Left colon (tissue), 2 donors: Measurements from ENCODE around the gene DDX17. TPM values are rescaled to one million over a fixed set of nuclear protein-coding genes. Genes with fewer than 3 reads are reported as not detected.
A peak's percentile ranks its signal among the peaks of the same experiment; 100 is the strongest.

Experiments used
- ATAC-seq: fragments of 200-7000 bp; cut with Tn5 transposase; one replicate; pipeline ENCODE4 v1.9.1; 2020; ENCODE audit warnings: mild to moderate bottlenecking, moderate library complexity
- DNase-seq, 2 donors: peaks; one replicate each; pipeline ENCODE4 v3.0.0-alpha.2; 2020
- intact Hi-C, 2 donors: fragments of 100-400 bp; cut with DNase I in 1 of 2; cut with micrococcal nuclease in 1 of 2; formaldehyde crosslinking; loops; one replicate each; pipeline versions ENCODE4 v1.11.2 to v1.14.0; 2022; cut with DNase I, micrococcal nuclease
- total RNA-seq, 2 donors: library from RNA; stranded (reverse); fragmentation: NEBNext Ultra II Directional; extraction: Animal tissue kit (Norgen Biotek cat#: 25700); gene quantifications; one replicate each; pipeline ENCODE4 v1.2.1, GENCODE V29; 2021
- donor health status: DM: no; HTN: no; CAD: no.
- donor health status: DM: yes; HTN: yes; CAD: no.

DDX17 gene
- total RNA-seq, 2 donors from 2014 or later = 300 to 349 TPM

GRCh38 chr22:38469306-38469781 is 36.8 kb downstream of the DDX17 start:
- DNase-seq = no peak
- intact Hi-C loops = no loop called here
- no peak for ATAC-seq

GRCh38 chr22:38468443-38469305 is 37.4 kb downstream of the DDX17 start:
- intact Hi-C loops = no loop called here
- DNase-seq = no peak
- peak; percentile 16 for ATAC-seq

- peak; percentile 61 to 80 for DNase-seq
- ATAC-seq = peak; percentile 90
- intact Hi-C loops = no loop called here
These were observed 38.1 kb downstream of the DDX17 start, which contains the start of gene KDELR3 for GRCh38 chr22:38467904-38468442. Gene KDELR3, plus strand, starts transcription at chr22:38468096. Its CDS starts 138 bp downstream, at chr22:38468234.

GRCh38 chr22:38467438-38467903 is 38.6 kb downstream of the DDX17 start:
- DNase-seq = peak; percentile 55 to 67
- intact Hi-C loops = no loop called here
- peak; percentile 65 for ATAC-seq

- DNase-seq = no peak
- intact Hi-C loops = no loop called here
- ATAC-seq = peak; percentile 34
These were observed 40.2 kb downstream of the DDX17 start for GRCh38 chr22:38465673-38466490.

- DNase-seq (no peak), ATAC-seq (no peak)
These were observed 41.0 kb downstream of the DDX17 start for GRCh38 chr22:38464992-38465672.

GRCh38 chr22:38462960-38463784 is 42.9 kb downstream of the DDX17 start:
- ATAC-seq (peak; percentile 19), DNase-seq (peak in 1 of 2 donors; percentile 42)
- intact Hi-C loops = no loop called here

More at GRCh38 chr22:38464992-38465672, 41.0 kb downstream of the DDX17 start:
- intact Hi-C loops = no loop called here

GRCh38 chr22:38461414-38462081 is 44.6 kb downstream of the DDX17 start:
- peak; percentile 76 to 84 for DNase-seq
- intact Hi-C loops = no loop called here
- ATAC-seq = peak; percentile 79

- DNase-seq (no peak), ATAC-seq (no peak)
- intact Hi-C loops = no loop called here
These were observed 45.1 kb downstream of the DDX17 start for GRCh38 chr22:38461057-38461413.

GRCh38 chr22:38460426-38460840 is 45.7 kb downstream of the DDX17 start:
- DNase-seq = no peak
- intact Hi-C loops = no loop called here
- ATAC-seq = no peak

- intact Hi-C loops = no loop called here
- DNase-seq (no peak), ATAC-seq (no peak)
These were observed 49.0 kb downstream of the DDX17 start for GRCh38 chr22:38456841-38457699.

GRCh38 chr22:38456272-38456835 is 49.8 kb downstream of the DDX17 start:
- DNase-seq (no peak), ATAC-seq (no peak)
- intact Hi-C loops = no loop called here

- ATAC-seq (no peak), DNase-seq (no peak)
- intact Hi-C loops = no loop called here
These were observed 50.4 kb downstream of the DDX17 start for GRCh38 chr22:38455530-38456271.

GRCh38 chr22:38455076-38455529 is 51.0 kb downstream of the DDX17 start, which contains the start of gene KCNJ4:
Gene KCNJ4, minus strand, starts transcription at chr22:38455199. Its CDS starts 27,067 bp downstream, at chr22:38428132.
- intact Hi-C loops = no loop called here
- DNase-seq (no peak), ATAC-seq (no peak)

GRCh38 chr22:38454353-38455075 is 51.6 kb downstream of the DDX17 start:
- ATAC-seq (peak; percentile 55), DNase-seq (no peak)
- intact Hi-C loops = no loop called here
